ENCODE measurements around the gene TAF1B. TPM values are rescaled to one million over a fixed set of nuclear protein-coding genes. Genes with fewer than 3 reads are reported as not detected.

Gene TAF1B
- total and polyA plus RNA-seq, 2 donors (not counting 3 experiments of a cell fraction or from before 2014, with no cell fraction given): 6.3 to 29.4 TPM

DNA sequence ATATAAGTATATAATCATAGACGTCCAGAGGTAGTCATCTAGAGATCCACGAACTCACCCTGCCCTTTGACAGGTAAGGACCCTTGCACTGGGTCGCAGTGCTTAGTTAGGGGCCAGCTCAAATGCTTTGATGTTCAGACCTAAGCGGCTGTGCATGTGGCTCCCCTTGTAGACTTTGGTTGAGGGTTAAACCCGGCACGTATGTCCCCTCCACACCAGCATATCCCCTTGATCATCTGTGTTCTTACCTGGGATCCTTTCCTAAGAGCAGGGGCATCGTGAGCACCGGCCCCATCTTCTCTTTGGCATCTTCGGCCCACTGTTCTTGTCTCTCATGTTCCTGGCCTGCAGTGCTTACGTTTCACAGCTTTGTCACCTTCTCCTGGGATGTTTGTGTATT lies 139.6 kb downstream of the TAF1B start:
- BruUV-seq (replicated peaks): no TSS peak
- Histone ChIP-seq H3K9me1 (replicated peaks; ENCODE audit: control insufficient read depth, extremely low read depth, insufficient read depth, low read length) (no peaks in the 10 kb centered on the region), H3K27me3 (ENCODE audit: control insufficient read depth in 2 of 2, insufficient read depth in 2 of 2, low read length in 2 of 2) (no peaks in the 10 kb centered on the region), H3K9ac (replicated peaks; ENCODE audit: extremely low read depth, insufficient read depth, low read length) (no peak overlapping the region), H3K36me3 (ENCODE audit: control insufficient read depth in 2 of 2, extremely low read depth in 1 of 2, insufficient read depth in 2 of 2, low read length in 2 of 2) (no peaks in the 10 kb centered on the region), H3K4me1 (ENCODE audit: control insufficient read depth, extremely low read depth, insufficient read depth, low read length) (peaks cover 5% of the 10 kb centered on the region), H3K27ac (ENCODE audit: insufficient read depth, low read depth, low read length) (no peak overlapping the region), H4K20me1 (replicated peaks; ENCODE audit: control insufficient read depth, extremely low read depth, insufficient read depth, low read length) (no peaks in the 10 kb centered on the region), H3K9me3 (replicated peaks; ENCODE audit: control insufficient read depth, insufficient read depth, low read length) (no peaks in the 10 kb centered on the region), H3K79me2 (ENCODE audit: control insufficient read depth, insufficient read depth, low read length) (no peaks in the 10 kb centered on the region), H3K4me3 (replicated peaks in 1 of 3; ENCODE audit: insufficient read depth in 1 of 3, low read depth in 1 of 3, low read length in 3 of 3) (no peak overlapping the region), H3K4me2 (ENCODE audit: insufficient read depth, low read length) (no peak overlapping the region), H2AFZ (ENCODE audit: low read depth, low read length) (no peak overlapping the region)
- FAIRE-seq: no peak
- TF ChIP-seq GATA2 (IDR thresholded peaks at IDR 0.05; ENCODE audit: insufficient read depth, insufficient read length, low read depth, low read length) (no peak), FOS (IDR thresholded peaks at IDR 0.05; ENCODE audit: borderline replicate concordance, insufficient read depth, low read length) (no peak), POLR2A (IDR thresholded peaks at IDR 0.05; ENCODE audit: low read depth, low read length) (no peak), POLR2AphosphoS5 (IDR thresholded peaks at IDR 0.05; ENCODE audit: insufficient read depth, low read depth, low read length) (no peak)
- TF ChIP-seq, protein P1, sequence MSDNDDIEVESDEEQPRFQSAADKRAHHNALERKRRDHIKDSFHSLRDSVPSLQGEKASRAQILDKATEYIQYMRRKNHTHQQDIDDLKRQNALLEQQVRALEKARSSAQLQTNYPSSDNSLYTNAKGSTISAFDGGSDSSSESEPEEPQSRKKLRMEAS (IDR thresholded peaks at IDR 0.05; ENCODE audit: insufficient read depth, insufficient read length): no peak
- TF ChIP-seq, protein P2, sequence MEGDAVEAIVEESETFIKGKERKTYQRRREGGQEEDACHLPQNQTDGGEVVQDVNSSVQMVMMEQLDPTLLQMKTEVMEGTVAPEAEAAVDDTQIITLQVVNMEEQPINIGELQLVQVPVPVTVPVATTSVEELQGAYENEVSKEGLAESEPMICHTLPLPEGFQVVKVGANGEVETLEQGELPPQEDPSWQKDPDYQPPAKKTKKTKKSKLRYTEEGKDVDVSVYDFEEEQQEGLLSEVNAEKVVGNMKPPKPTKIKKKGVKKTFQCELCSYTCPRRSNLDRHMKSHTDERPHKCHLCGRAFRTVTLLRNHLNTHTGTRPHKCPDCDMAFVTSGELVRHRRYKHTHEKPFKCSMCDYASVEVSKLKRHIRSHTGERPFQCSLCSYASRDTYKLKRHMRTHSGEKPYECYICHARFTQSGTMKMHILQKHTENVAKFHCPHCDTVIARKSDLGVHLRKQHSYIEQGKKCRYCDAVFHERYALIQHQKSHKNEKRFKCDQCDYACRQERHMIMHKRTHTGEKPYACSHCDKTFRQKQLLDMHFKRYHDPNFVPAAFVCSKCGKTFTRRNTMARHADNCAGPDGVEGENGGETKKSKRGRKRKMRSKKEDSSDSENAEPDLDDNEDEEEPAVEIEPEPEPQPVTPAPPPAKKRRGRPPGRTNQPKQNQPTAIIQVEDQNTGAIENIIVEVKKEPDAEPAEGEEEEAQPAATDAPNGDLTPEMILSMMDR (IDR thresholded peaks at IDR 0.05; ENCODE audit: extremely low read depth in 1 of 2, insufficient read depth in 1 of 2, low read depth in 1 of 2, low read length in 2 of 2): no peak
- DNase-seq (ENCODE audit: low read depth, low spot score): no peak
- POLR2A ChIA-PET: no interaction called here
- dilution Hi-C loops (cut with MboI; ENCODE audit: extremely low pct_ligation_motif_present, low sequenced_read_pairs): no loop called here
- CTCF ChIA-PET: interaction anchor here (0.8 to 7.8 kb wide), 11 partner anchors 11 to 213 kb away, joined by 3 to 340 read pairs (median 19); partner anchors contain the start of gene KLF11
- intact Hi-C loops (cut with micrococcal nuclease): no loop called here

Measured in endothelial cell of umbilical vein (primary cell).